Measurements from ENCODE around the gene ADA. TPM values are rescaled to one million over a fixed set of nuclear protein-coding genes. Genes with fewer than 3 reads are reported as not detected.
"Not testable (repeated sequence)": the region's sequence is repeated elsewhere in the genome, so short reads cannot be mapped to it uniquely, and the experiment has no call there.

Gene ADA
- 1 to 10 TPM; 6.3 to 7.0 (median 6.3) TPM for polyA plus RNA-seq (ENCODE audit: insufficient read length in 3 of 3)

- DNase-seq (ENCODE audit: low read depth in 3 of 3, low spot score in 2 of 3): peak in 1 of 3 donors; percentile 29
Measured at GRCh38 chr20:44651684-44652423, at the start of gene ADA. Gene ADA (minus strand): TSS chr20:44651699. CDS start chr20:44651607, 92 bp downstream.

GRCh38 chr20:44700306-44700705 is 48.8 kb upstream of the ADA start:
- no peak for DNase-seq (ENCODE audit: low read depth in 3 of 3, low spot score in 2 of 3)

- DNase-seq (ENCODE audit: low read depth in 3 of 3, low spot score in 2 of 3): no peak
Measured at GRCh38 chr20:44698351-44698750, 46.9 kb upstream of the ADA start.

GRCh38 chr20:44697041-44697440 is 45.5 kb upstream of the ADA start:
- not testable (repeated sequence) for DNase-seq (ENCODE audit: low read depth in 3 of 3, low spot score in 2 of 3)

GRCh38 chr20:44696315-44696714 is 44.8 kb upstream of the ADA start:
- DNase-seq (ENCODE audit: low read depth in 3 of 3, low spot score in 2 of 3): no peak

GRCh38 chr20:44695674-44696300 is 44.3 kb upstream of the ADA start:
- no peak for DNase-seq (ENCODE audit: low read depth in 3 of 3, low spot score in 2 of 3)

GRCh38 chr20:44695295-44695673 is 43.8 kb upstream of the ADA start:
- DNase-seq (ENCODE audit: low read depth in 3 of 3, low spot score in 2 of 3): no peak

- DNase-seq (ENCODE audit: low read depth in 3 of 3, low spot score in 2 of 3): no peak
Measured at GRCh38 chr20:44694159-44694558, 42.7 kb upstream of the ADA start.

- no peak for DNase-seq (ENCODE audit: low read depth in 3 of 3, low spot score in 2 of 3)
Measured at GRCh38 chr20:44693627-44694026, 42.1 kb upstream of the ADA start.

GRCh38 chr20:44692932-44693480 is 41.5 kb upstream of the ADA start:
- no peak for DNase-seq (ENCODE audit: low read depth in 3 of 3, low spot score in 2 of 3)

- no peak for DNase-seq (ENCODE audit: low read depth in 3 of 3, low spot score in 2 of 3)
Measured at GRCh38 chr20:44691424-44692423, 40.2 kb upstream of the ADA start.

- DNase-seq (ENCODE audit: low read depth in 3 of 3, low spot score in 2 of 3): no peak
Measured at GRCh38 chr20:44690781-44691423, 39.4 kb upstream of the ADA start.

- no peak for DNase-seq (ENCODE audit: low read depth in 3 of 3, low spot score in 2 of 3)
Measured at GRCh38 chr20:44689809-44690208, 38.3 kb upstream of the ADA start.

GRCh38 chr20:44688053-44688625 is 36.6 kb upstream of the ADA start:
- DNase-seq (ENCODE audit: low read depth in 3 of 3, low spot score in 2 of 3): no peak

- no peak for DNase-seq (ENCODE audit: low read depth in 3 of 3, low spot score in 2 of 3)
Measured at GRCh38 chr20:44686934-44687333, 35.4 kb upstream of the ADA start.

GRCh38 chr20:44684047-44684967 is 32.8 kb upstream of the ADA start:
- DNase-seq (ENCODE audit: low read depth in 3 of 3, low spot score in 2 of 3): no peak

GRCh38 chr20:44683263-44684046 is 32.0 kb upstream of the ADA start:
- DNase-seq (ENCODE audit: low read depth in 3 of 3, low spot score in 2 of 3): peak in 1 of 3 donors; percentile 36
